Measurements from ENCODE around the gene MAL. TPM values are rescaled to one million over a fixed set of nuclear protein-coding genes. Genes with fewer than 3 reads are reported as not detected.

Gene MAL
- total RNA-seq, 1 donor from 2014 or later = not detected

DNA sequence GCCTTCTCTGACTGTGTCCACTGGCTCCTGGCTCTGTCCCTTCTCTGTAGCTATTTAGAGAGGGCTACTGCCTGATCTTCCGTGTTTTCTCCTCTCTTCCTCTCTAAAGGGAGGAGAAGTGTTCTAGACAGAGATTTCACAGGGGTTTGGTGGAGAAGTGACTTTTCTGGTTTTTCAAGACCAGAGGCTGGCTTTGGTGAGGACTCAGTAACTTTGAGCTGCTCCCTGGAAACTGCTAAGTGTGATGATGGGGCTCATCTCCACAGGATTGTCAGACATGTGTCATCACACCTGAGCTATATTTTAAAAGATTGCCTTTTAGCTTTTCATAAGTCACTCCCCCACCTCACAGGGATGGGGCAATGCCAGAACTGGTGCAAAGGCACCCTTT lies 6.2 kb downstream of the MAL start:
- Histone ChIP-seq H3K4me3 (no peak overlapping the region), H3K27me3 (peaks cover 15% of the 10 kb centered on the region), H3K9ac (no peak overlapping the region), H3K4me2 (no peak overlapping the region), H4K20me1 (ENCODE audit: low read depth) (no peaks in the 10 kb centered on the region), H3K9me3 (ENCODE audit: low read depth) (peaks cover 3% of the 10 kb centered on the region), H3K27ac (no peak overlapping the region), H3K79me2 (ENCODE audit: low read depth) (no peaks in the 10 kb centered on the region), H2AFZ (replicated peaks) (no peak overlapping the region), H3K4me1 (no peaks in the 10 kb centered on the region), H3K36me3 (no peaks in the 10 kb centered on the region), H3F3A (ENCODE audit: low read depth) (no peaks in the 10 kb centered on the region)
- no peak overlapping the region for H3K27ac Mint-ChIP-seq
- peaks cover 3% of the 10 kb centered on the region for H3K9me3 Mint-ChIP-seq
- H3K4me3 Mint-ChIP-seq = no peak overlapping the region
- TF ChIP-seq, protein P1, sequence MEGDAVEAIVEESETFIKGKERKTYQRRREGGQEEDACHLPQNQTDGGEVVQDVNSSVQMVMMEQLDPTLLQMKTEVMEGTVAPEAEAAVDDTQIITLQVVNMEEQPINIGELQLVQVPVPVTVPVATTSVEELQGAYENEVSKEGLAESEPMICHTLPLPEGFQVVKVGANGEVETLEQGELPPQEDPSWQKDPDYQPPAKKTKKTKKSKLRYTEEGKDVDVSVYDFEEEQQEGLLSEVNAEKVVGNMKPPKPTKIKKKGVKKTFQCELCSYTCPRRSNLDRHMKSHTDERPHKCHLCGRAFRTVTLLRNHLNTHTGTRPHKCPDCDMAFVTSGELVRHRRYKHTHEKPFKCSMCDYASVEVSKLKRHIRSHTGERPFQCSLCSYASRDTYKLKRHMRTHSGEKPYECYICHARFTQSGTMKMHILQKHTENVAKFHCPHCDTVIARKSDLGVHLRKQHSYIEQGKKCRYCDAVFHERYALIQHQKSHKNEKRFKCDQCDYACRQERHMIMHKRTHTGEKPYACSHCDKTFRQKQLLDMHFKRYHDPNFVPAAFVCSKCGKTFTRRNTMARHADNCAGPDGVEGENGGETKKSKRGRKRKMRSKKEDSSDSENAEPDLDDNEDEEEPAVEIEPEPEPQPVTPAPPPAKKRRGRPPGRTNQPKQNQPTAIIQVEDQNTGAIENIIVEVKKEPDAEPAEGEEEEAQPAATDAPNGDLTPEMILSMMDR (IDR thresholded peaks at IDR 0.05) = no peak
- TF ChIP-seq EZH2phosphoT487 (IDR thresholded peaks at IDR 0.05) = no peak
- TF ChIP-seq EZH2 (IDR thresholded peaks at IDR 0.05) = no peak
- no peak for DNase-seq (ENCODE audit: low spot score)
- no peaks in the 10 kb centered on the region for H3K36me3 Mint-ChIP-seq
- H3K27me3 Mint-ChIP-seq (ENCODE audit: insufficient read depth, low read depth) = peaks cover 23% of the 10 kb centered on the region
- H3K4me1 Mint-ChIP-seq = peaks cover 11% of the 10 kb centered on the region

DNA sequence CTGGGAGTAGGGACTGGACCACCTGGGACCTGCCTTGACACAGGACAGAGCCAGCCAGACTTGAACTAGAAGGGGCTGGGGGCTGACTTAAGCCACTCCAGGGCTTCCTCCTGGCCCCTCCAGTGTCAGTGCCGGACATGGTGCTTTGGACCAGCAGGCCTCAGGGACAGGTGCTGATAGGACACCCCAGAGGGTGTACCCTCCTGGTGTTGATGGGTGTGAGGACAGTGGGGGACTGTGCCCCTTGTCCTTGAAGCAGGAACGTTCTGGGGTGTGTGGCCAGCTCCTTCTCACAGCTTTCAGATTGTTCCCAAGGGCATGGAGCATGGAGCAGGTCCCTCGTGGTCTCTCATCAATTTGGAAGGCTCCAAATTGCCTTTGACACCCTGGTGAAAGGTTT lies 6.8 kb downstream of the MAL start:
- no peaks in the 10 kb centered on the region for H3K79me2 ChIP-seq (ENCODE audit: low read depth)
- no peak for DNase-seq (ENCODE audit: low spot score)
- no peak overlapping the region for H3K27ac Mint-ChIP-seq
- H3K9me3 Mint-ChIP-seq = peaks cover 5% of the 10 kb centered on the region
- H3K4me1 Mint-ChIP-seq = peaks cover 6% of the 10 kb centered on the region
- peaks cover 3% of the 10 kb centered on the region for H3F3A ChIP-seq (ENCODE audit: low read depth)
- no peak overlapping the region for H3K27ac ChIP-seq
- H3K4me2 ChIP-seq = no peak overlapping the region
- H3K4me3 Mint-ChIP-seq = no peak overlapping the region
- no peak for TF ChIP-seq EZH2 (IDR thresholded peaks at IDR 0.05)
- TF ChIP-seq, protein P1 (IDR thresholded peaks at IDR 0.05) = no peak
- TF ChIP-seq EZH2phosphoT487 (IDR thresholded peaks at IDR 0.05) = no peak
- H3K9me3 ChIP-seq (ENCODE audit: low read depth) = peaks cover 3% of the 10 kb centered on the region
- peaks cover 19% of the 10 kb centered on the region for H3K27me3 Mint-ChIP-seq (ENCODE audit: insufficient read depth, low read depth)
- no peaks in the 10 kb centered on the region for H3K36me3 ChIP-seq
- H3K9ac ChIP-seq = no peak overlapping the region
- no peak overlapping the region for H3K4me3 ChIP-seq
- no peak overlapping the region for H2AFZ ChIP-seq (replicated peaks)
- H3K4me1 ChIP-seq = no peaks in the 10 kb centered on the region
- H3K36me3 Mint-ChIP-seq = no peaks in the 10 kb centered on the region
- H4K20me1 ChIP-seq (ENCODE audit: low read depth) = no peaks in the 10 kb centered on the region
- H3K27me3 ChIP-seq = peaks cover 9% of the 10 kb centered on the region

DNA sequence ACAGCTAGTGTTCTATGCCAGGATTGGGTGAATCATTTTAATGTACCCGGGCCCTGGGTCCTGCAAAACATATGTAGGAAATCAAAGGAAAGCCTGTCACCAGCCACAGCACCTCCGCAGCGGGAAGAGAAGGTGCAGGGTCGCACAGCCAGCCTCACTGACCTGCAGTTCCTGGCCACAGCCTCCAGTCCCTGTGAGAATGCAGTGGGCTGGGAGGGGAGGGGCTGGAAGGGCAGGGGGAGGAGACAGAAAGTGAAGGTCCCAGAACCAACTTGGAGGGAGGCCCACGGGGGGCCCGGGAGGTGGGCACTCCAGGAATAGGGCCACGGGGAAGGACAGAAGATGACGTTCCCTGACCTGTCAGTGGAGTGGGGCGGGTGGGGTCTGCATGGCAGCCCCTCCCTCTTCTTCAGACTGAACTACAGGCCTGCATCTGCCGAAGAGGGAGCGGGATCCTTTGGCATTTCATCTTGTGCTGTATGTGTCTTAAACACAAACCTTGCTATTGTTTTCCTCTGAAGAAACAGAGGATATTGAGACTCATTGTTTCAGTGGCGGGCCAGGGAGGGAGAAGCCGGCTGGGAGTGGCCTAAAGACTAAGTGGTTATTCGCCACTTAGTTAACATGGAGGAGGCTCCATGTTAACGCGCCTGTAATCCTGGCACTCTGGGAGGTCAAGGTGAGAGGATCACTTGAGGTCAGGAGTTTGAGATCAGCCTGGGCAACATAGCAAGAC lies 7.5 kb downstream of the MAL start:
- H3K9me3 ChIP-seq (ENCODE audit: low read depth) = peaks cover 3% of the 10 kb centered on the region
- peaks cover 19% of the 10 kb centered on the region for H3K27me3 Mint-ChIP-seq (ENCODE audit: insufficient read depth, low read depth)
- H3K4me3 ChIP-seq = no peak overlapping the region
- no peaks in the 10 kb centered on the region for H3K4me1 ChIP-seq
- no peak overlapping the region for H3K4me3 Mint-ChIP-seq
- H3K27me3 ChIP-seq = peaks cover 2% of the 10 kb centered on the region
- peaks cover 8% of the 10 kb centered on the region for H3F3A ChIP-seq (ENCODE audit: low read depth)
- no peaks in the 10 kb centered on the region for H3K79me2 ChIP-seq (ENCODE audit: low read depth)
- no peaks in the 10 kb centered on the region for H3K36me3 Mint-ChIP-seq
- H3K4me2 ChIP-seq = no peak overlapping the region
- no peak overlapping the region for H3K27ac Mint-ChIP-seq
- no peak for DNase-seq (ENCODE audit: low spot score)
- no peaks in the 10 kb centered on the region for H4K20me1 ChIP-seq (ENCODE audit: low read depth)
- H3K9ac ChIP-seq = no peak overlapping the region
- no peak overlapping the region for H2AFZ ChIP-seq (replicated peaks)
- H3K4me1 Mint-ChIP-seq = peaks cover 5% of the 10 kb centered on the region
- TF ChIP-seq, protein P1 (IDR thresholded peaks at IDR 0.05) = no peak
- TF ChIP-seq EZH2 (IDR thresholded peaks at IDR 0.05) = no peak
- no peak for TF ChIP-seq EZH2phosphoT487 (IDR thresholded peaks at IDR 0.05)
- no peaks in the 10 kb centered on the region for H3K36me3 ChIP-seq
- H3K27ac ChIP-seq = no peak overlapping the region
- H3K9me3 Mint-ChIP-seq = peaks cover 10% of the 10 kb centered on the region
